ENCODE results near the gene POU3F1.

The POU3F1 gene

DNA sequence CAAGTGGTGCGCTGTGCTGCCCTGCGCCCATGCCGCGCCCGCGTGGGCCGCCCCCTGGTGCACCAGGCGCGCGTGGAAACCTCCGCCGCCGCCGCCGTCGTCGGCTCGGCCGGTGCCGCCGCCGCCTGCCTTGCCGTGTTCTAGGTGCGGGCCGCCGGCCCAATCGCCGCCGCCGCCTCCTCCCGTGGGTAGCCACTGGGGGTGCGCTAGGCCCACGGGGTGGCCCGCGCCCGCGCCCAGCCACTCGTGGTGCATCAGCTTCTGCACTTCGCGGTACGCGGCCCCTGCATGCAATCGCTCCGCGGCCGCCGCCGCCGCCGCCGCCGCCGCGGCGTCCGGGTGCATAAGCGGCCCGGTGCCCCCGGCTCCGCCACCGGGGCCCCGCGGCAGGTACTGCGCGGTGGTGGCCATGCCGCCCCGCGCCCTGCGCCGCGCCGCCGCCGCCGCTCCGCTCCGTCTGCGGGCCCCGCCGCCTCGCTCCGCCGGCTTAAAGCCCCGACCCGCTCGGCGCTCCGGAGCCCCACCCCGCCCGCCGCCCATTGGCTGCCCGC, at the start of gene POU3F1:
TSS of gene POU3F1 (minus strand) at position 461 of the 551 bp plus-strand sequence. CDS start at position 411, 50 bp downstream.
- TF ChIP-seq, protein P1, sequence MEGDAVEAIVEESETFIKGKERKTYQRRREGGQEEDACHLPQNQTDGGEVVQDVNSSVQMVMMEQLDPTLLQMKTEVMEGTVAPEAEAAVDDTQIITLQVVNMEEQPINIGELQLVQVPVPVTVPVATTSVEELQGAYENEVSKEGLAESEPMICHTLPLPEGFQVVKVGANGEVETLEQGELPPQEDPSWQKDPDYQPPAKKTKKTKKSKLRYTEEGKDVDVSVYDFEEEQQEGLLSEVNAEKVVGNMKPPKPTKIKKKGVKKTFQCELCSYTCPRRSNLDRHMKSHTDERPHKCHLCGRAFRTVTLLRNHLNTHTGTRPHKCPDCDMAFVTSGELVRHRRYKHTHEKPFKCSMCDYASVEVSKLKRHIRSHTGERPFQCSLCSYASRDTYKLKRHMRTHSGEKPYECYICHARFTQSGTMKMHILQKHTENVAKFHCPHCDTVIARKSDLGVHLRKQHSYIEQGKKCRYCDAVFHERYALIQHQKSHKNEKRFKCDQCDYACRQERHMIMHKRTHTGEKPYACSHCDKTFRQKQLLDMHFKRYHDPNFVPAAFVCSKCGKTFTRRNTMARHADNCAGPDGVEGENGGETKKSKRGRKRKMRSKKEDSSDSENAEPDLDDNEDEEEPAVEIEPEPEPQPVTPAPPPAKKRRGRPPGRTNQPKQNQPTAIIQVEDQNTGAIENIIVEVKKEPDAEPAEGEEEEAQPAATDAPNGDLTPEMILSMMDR (IDR thresholded peaks at IDR 0.05; ENCODE audit: borderline replicate concordance, insufficient read depth, low read depth, low read length), result no peak
- peak within 1 kb of the TSS; percentile 55 for H3K4me3 ChIP-seq (ENCODE audit: low read depth, low read length)

DNA sequence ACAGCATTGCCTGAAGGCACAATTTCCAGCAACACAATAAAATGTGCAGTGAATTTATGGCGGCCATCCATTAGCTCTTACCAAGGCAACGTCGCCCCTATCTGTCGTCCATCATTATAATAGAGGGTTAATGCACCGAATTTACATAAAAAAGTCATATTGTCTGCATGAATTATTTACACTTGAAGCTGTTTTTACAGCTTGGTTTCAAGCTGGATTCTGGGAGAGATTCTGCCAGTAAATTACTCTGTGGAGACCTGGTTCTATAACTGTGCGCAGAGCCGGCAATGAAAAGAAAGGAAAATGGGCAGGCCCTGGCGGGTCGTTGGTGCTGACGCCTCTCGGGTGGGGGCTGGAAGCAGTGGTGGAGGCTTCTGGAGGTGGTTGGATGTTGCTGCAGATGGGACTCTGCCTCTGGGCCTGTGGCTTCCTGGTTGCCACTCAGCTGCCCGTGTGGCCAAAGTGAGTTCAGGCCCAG, 48.9 kb upstream of the POU3F1 start:
- H3K4me3 ChIP-seq (ENCODE audit: low read depth, low read length), result no peak overlapping the region
- TF ChIP-seq, protein P1 (IDR thresholded peaks at IDR 0.05; ENCODE audit: borderline replicate concordance, insufficient read depth, low read depth, low read length), result no peak

DNA sequence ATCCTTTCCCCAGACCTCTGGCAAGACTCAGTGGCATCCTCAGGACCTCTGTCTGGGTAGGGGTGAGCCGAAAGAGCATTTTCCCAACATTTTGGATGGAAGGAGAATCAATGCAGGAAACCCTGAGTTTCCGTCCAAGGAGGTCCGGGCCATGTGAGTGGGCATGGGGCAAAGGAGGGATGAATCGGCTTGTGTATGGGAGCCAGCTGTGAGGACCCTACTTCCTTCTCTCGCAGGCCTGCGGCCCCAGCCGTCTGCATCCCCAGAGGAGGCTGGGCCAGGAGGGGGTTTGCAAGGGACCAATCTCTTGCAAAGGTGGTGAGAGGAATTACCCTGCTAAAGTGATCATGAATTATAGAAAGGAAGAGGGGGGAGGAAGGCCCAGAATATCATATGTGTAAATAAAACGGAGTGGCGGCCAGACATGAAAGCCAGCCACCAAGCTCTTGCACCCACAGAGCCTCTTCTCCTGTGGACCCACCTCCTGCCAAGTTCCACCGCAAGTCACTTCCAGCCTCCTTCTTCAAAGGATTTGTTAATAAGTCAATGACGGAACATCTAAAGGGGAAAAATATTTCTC, 48.2 kb upstream of the POU3F1 start:
- H3K4me3 ChIP-seq (ENCODE audit: low read depth, low read length), result no peak overlapping the region
- TF ChIP-seq, protein P1 (IDR thresholded peaks at IDR 0.05; ENCODE audit: borderline replicate concordance, insufficient read depth, low read depth, low read length), result no peak

DNA sequence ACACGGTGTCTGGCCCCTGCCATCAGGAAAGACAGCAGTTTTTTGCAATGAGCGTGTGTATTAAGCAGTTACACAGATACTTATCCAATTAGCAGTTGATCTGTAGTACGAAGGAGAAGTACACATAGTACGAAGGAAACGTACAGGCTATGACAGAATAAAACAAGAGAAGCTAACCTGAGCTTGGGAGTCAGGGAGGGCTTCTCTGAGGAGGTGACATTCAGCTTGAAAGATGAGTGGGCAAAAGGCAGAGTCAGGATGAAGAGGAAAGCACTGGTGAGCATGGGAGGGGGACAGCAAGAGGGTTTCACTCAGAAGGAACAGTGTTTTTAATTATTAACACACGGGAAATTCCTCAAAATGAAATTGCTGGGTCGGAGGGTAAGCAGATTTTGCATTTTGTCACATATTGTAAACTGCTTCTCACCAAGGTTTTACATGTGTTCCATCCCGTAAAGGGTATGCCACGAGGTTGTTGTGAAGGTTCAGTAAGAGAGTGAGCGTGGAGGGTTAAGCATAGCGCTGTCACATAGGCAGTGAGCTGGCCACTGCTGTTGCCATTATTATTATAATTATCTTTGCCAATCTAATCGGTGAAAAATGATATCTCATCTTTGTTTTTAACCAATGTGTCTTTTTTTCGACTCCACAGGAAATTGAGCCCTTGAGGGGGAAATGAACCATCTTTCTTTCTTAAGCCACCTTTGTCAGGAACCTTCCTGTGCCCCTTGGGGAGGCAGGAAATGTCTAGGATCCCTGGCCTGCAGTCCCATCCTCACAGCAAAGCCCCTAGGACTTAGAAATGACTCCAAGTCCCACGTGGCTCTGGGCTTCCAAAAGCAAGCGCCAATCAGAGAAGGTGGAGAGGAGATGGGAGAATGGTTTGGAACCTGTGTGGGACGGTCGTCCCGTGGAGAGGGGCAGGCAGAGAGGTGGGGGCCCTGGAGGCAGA, 47.3 kb upstream of the POU3F1 start:
- TF ChIP-seq, protein P1 (IDR thresholded peaks at IDR 0.05; ENCODE audit: borderline replicate concordance, insufficient read depth, low read depth, low read length), result no peak
- H3K4me3 ChIP-seq (ENCODE audit: low read depth, low read length), result no peak overlapping the region

DNA sequence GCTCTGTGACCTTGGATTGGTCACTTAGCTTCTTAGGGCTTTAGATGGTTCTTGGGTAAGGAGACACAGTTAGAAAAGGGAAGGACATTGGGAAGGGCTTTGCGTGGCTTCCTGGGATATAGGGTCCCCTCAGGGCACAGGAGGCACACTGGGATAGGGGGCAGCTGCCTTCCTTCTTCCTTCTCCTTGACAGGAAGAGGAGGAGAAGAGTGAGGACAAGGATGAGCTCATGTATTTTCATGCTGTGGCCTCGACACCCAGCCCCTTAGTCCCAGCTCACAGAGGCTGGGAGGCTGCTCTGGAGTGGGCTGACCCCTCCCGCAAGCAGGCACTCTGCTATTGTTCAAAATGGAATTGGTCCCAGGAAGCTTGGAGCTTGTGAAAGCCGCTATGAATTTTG, 45.7 kb upstream of the POU3F1 start:
- TF ChIP-seq, protein P1 (IDR thresholded peaks at IDR 0.05; ENCODE audit: borderline replicate concordance, insufficient read depth, low read depth, low read length), result no peak
- H3K4me3 ChIP-seq (ENCODE audit: low read depth, low read length), result no peak overlapping the region

DNA sequence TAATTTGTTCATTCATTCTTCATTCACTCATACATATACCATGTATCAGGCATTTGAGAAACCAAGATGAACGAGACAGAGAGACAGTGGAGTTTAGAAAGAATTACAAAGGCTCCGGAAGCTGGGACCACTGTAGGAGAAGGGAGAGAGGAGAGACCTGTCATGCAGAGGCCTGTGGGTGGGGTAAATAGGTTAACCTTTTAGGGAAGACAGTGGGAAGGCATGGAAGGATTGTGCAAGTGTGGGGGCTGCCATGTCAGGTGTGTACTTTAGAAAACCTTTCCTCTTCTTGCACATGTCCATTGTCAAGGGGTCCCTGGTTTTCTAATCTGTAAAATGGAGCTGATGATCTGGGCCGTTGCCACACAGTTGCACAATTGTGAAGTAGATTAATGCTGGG, 44.2 kb upstream of the POU3F1 start:
- H3K4me3 ChIP-seq (ENCODE audit: low read depth, low read length), result no peak overlapping the region
- TF ChIP-seq, protein P1 (IDR thresholded peaks at IDR 0.05; ENCODE audit: borderline replicate concordance, insufficient read depth, low read depth, low read length), result no peak

Measured in GM12875 (cell line).